C4-2B (cell line): ENCODE results near the gene ADCY10.

ENCODE experiments used
- H3K27ac ChIP-seq: fragments of 450-650 bp; 2 replicates; pipeline ENCODE4 v1.5.1; 2017
- ZFX ChIP-seq: fragments of 450-650 bp; IDR thresholded peaks from 2 replicates; pipeline ENCODE4 v1.6.1; 2017
- TF ChIP-seq, protein P1 (sequence below): fragments of 450-650 bp; conservative IDR thresholded peaks from 2 replicates; pipeline ENCODE4 v1.5.1; 2017; ENCODE audit warnings: mild to moderate bottlenecking

ADCY10 gene

DNA sequence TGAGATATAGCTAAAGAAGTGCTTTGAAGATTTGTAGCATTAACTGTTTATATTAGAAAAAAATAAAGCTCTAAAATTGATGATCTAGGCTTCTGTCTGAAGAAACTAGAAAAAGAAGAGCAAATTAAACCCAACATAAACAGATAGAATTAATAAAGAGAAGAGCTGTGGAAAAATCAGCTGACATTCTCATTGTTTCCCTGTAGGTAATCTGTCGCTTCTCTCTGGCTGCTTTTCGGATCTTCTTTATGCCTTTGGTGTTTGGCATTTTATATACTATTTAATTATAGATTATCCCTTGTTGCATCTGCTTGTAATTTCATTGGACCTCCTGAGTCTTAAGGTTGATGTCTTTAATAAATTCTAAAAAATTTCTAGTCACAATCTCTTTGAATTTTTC is 132.4 kb downstream of the ADCY10 start:
- H3K27ac ChIP-seq: no peak overlapping the region
- TF ChIP-seq, protein P1, sequence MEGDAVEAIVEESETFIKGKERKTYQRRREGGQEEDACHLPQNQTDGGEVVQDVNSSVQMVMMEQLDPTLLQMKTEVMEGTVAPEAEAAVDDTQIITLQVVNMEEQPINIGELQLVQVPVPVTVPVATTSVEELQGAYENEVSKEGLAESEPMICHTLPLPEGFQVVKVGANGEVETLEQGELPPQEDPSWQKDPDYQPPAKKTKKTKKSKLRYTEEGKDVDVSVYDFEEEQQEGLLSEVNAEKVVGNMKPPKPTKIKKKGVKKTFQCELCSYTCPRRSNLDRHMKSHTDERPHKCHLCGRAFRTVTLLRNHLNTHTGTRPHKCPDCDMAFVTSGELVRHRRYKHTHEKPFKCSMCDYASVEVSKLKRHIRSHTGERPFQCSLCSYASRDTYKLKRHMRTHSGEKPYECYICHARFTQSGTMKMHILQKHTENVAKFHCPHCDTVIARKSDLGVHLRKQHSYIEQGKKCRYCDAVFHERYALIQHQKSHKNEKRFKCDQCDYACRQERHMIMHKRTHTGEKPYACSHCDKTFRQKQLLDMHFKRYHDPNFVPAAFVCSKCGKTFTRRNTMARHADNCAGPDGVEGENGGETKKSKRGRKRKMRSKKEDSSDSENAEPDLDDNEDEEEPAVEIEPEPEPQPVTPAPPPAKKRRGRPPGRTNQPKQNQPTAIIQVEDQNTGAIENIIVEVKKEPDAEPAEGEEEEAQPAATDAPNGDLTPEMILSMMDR: no peak
- no peak for TF ChIP-seq ZFX

DNA sequence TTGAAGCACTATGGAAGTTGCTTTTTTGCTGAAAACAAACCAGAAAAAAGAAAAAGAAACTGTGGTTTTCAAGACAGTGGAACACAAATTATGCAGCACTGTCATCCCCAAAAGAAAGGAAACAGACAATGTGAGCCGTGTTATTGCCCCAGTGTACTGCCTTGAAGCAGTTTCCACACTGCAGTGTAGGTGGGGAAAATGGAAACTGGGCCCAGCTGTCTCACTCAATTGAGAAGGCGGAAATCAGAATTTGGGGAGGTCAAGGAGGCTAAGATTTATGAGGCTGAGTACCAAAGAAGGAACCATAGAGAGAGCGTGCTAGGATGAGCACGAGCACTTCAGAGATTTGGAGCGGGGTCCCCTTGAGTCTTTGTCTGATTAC is 136.7 kb downstream of the ADCY10 start:
- no peak overlapping the region for H3K27ac ChIP-seq
- no peak for TF ChIP-seq ZFX
- TF ChIP-seq, protein P1: no peak

DNA sequence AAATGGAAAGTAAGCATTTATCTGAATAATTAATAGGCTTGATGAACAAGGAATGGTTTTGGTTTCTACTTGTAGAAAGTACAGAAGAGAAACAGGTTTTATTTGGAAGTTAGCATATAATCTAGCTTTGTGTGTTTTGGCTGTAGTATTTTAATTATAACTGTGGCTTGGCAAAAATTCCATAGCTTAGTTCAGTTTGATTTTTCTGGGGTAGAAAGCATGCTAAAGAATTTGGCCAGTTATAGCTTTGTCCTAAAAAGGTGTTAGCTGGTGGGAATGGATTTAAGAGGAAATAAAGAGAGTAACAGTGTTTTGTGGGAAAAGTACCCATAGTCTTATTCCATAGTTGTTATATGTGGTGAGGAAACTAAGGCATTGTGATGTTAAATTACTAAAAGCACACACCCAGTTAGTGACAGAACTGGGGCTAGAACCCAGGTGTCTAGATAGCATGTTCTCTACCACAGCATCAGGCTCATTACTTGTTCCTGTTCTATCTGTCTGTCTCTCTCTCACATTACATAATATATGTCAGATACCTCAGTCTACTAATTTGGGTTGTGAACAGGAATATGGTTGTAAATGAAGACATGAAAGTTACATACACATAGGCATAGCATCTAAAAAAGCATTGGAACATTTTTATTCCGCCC is 137.2 kb downstream of the ADCY10 start:
- no peak overlapping the region for H3K27ac ChIP-seq
- no peak for TF ChIP-seq ZFX
- TF ChIP-seq, protein P1: no peak

DNA sequence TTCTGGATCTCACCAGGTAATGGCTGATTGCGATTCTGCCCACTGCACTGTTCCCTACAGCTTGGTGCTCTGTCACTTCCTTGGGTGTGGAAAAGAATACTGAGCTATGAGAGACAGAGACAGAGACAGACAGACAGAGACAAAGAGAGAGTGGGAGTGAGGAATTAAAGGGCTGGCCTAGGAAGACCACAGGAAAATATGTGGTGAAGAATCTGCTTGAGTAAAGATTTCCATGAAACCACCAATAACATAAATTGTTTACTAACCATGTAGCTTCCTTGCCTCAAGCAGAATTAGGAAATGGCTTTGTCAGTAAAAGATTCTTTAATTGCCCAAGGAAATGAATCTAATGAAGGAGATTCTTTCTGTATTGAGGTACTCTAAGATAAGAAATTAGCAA is 137.8 kb downstream of the ADCY10 start:
- TF ChIP-seq, protein P1: no peak
- no peak for TF ChIP-seq ZFX
- no peak overlapping the region for H3K27ac ChIP-seq

DNA sequence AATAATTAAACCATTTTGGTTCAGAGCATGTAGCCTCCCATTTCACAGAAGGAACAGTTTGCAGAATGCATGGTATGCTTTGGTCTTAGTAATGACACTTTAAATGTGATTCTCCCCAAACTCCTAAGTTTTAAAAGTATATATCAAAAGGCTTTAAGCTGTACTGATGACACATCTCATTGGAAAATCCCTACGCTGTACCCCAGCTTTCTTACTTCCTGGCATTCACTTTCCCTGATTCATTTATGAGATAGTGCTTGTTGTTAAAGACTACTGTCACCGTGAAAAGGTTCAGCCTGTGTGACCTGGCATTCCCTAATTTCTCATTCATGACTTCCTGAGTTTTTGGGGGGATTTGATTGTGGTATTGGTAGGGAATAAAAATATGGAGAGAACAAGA is 138.8 kb downstream of the ADCY10 start:
- TF ChIP-seq ZFX: no peak
- no peak overlapping the region for H3K27ac ChIP-seq

DNA sequence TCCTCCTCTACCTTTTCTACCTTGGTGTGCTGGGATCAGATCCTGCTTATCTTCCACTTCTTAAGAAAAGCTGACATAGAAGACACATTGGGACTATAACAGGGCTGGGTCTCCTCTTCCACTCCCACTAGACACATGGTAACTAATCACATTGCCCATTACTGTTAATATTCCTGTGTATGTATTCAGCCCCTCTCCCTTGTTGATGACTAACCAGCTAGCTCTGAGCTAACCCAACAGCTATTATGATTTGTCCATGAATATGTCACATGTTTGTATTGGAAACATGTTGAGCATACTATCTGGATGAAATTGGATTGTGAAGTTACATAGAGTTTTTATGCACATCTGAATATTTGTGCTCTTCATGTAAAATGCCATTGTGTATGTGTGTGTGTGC is 139.2 kb downstream of the ADCY10 start:
- TF ChIP-seq ZFX: no peak
- TF ChIP-seq, protein P1: no peak
- no peak overlapping the region for H3K27ac ChIP-seq

DNA sequence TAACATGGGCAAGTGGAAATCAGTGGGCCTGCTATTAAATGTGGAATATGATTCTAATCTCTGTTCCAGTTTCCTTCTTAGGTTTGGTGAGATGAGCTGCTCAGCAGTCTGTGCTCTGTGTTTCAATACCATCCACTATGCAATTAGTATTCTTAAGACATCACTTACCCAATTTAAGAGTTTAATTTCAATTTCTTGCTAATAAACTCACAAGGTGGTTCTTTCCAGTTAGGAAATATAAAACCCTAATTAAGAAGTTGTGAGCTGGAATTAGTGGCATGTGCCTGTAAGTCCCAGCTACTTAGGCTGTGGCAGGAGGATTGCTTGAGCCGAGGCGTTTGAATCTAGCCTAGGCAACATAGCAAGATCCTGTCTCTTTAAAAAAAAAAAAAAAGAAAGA is 140.4 kb downstream of the ADCY10 start:
- TF ChIP-seq, protein P1: no peak
- no peak for TF ChIP-seq ZFX
- no peak overlapping the region for H3K27ac ChIP-seq

DNA sequence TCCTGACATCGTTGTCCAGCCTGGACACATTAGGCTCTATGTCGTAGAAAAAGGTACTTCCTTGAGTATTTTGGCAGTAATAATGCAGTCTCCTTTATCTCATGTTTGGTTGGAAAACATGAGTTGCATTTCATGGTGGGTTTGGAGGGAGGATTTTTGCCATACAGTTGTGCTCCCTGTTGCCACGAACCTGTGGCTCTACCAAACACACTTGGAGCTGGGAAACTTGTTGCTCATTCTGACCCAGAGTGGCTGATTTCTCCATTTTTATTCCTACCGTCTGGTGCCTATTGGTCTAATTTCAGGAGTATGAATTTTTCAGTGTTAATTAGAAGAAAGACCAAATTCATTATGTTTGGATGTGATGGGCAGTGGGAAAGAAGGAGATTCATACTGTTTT is 141.5 kb downstream of the ADCY10 start:
- no peak overlapping the region for H3K27ac ChIP-seq
- TF ChIP-seq, protein P1: no peak
- TF ChIP-seq ZFX: no peak
